ENCODE measurements around the gene SLC44A1.
A peak's percentile ranks its signal among the peaks of the same experiment; 100 is the strongest.

SLC44A1 gene

GRCh38 chr9:105244003-105244733 is at the start of gene SLC44A1:
Gene SLC44A1 (plus strand): TSS chr9:105244651. CDS start chr9:105244869, 218 bp downstream.
- peak; percentile 97 for DNase-seq (ENCODE audit: low read depth)
- no peak for TF ChIP-seq CTCF (IDR thresholded peaks at IDR 0.05; ENCODE audit: low read depth, low read length)
- peak; percentile 85 for TF ChIP-seq MAX (IDR thresholded peaks at IDR 0.05; ENCODE audit: low read depth, low read length)
- TF ChIP-seq MYC (IDR thresholded peaks at IDR 0.05; ENCODE audit: low read depth, low read length): peak; percentile 94
- peak; percentile 67 for TF ChIP-seq POLR2A (IDR thresholded peaks at IDR 0.05; ENCODE audit: extremely low read depth, insufficient read length)
- H3K4me3 ChIP-seq (ENCODE audit: low read depth, low read length): peak within 1 kb of the TSS; percentile 68

GRCh38 chr9:105195259-105195658 is 49.2 kb upstream of the SLC44A1 start:
- DNase-seq (ENCODE audit: low read depth): no peak
- no peak overlapping the region for H3K4me3 ChIP-seq (ENCODE audit: low read depth, low read length)
- TF ChIP-seq CTCF (IDR thresholded peaks at IDR 0.05; ENCODE audit: low read depth, low read length): no peak
- no peak for TF ChIP-seq POLR2A (IDR thresholded peaks at IDR 0.05; ENCODE audit: extremely low read depth, insufficient read length)
- TF ChIP-seq MYC (IDR thresholded peaks at IDR 0.05; ENCODE audit: low read depth, low read length): no peak
- no peak for TF ChIP-seq MAX (IDR thresholded peaks at IDR 0.05; ENCODE audit: low read depth, low read length)

GRCh38 chr9:105198023-105198422 is 46.4 kb upstream of the SLC44A1 start:
- no peak for DNase-seq (ENCODE audit: low read depth)
- no peak overlapping the region for H3K4me3 ChIP-seq (ENCODE audit: low read depth, low read length)
- TF ChIP-seq MYC (IDR thresholded peaks at IDR 0.05; ENCODE audit: low read depth, low read length) (no peak), MAX (IDR thresholded peaks at IDR 0.05; ENCODE audit: low read depth, low read length) (no peak), POLR2A (IDR thresholded peaks at IDR 0.05; ENCODE audit: extremely low read depth, insufficient read length) (no peak), CTCF (IDR thresholded peaks at IDR 0.05; ENCODE audit: low read depth, low read length) (no peak)

- no peak overlapping the region for H3K4me3 ChIP-seq (ENCODE audit: low read depth, low read length)
- no peak for TF ChIP-seq MYC (IDR thresholded peaks at IDR 0.05; ENCODE audit: low read depth, low read length)
- no peak for TF ChIP-seq CTCF (IDR thresholded peaks at IDR 0.05; ENCODE audit: low read depth, low read length)
- no peak for TF ChIP-seq POLR2A (IDR thresholded peaks at IDR 0.05; ENCODE audit: extremely low read depth, insufficient read length)
- DNase-seq (ENCODE audit: low read depth): no peak
These were observed 45.6 kb upstream of the SLC44A1 start for GRCh38 chr9:105198865-105199264.

- TF ChIP-seq CTCF (IDR thresholded peaks at IDR 0.05; ENCODE audit: low read depth, low read length) (no peak), MYC (IDR thresholded peaks at IDR 0.05; ENCODE audit: low read depth, low read length) (no peak), POLR2A (IDR thresholded peaks at IDR 0.05; ENCODE audit: extremely low read depth, insufficient read length) (no peak), MAX (IDR thresholded peaks at IDR 0.05; ENCODE audit: low read depth, low read length) (no peak)
These were observed 40.0 kb upstream of the SLC44A1 start for GRCh38 chr9:105204416-105204815.

More at GRCh38 chr9:105204416-105204815, 40.0 kb upstream of the SLC44A1 start:
- no peak overlapping the region for H3K4me3 ChIP-seq (ENCODE audit: low read depth, low read length)
- no peak for DNase-seq (ENCODE audit: low read depth)

Data from NB4 (cell line).